HepG2 (cell line): ENCODE data around the gene ZNF341. TPM values are rescaled to one million over a fixed set of nuclear protein-coding genes. Genes with fewer than 3 reads are reported as not detected.

Experiments used
- ARNTL ChIP-seq: sonication (generic); formaldehyde crosslinking; IDR thresholded peaks from 2 replicates; pipeline ENCODE4 v1.4.0; 2020; ENCODE audit warnings: mild to moderate bottlenecking, missing genetic modification reagents
- BRD4 ChIP-seq: sonication (generic); formaldehyde crosslinking; IDR thresholded peaks from 2 replicates; pipeline ENCODE4 v1.4.0; 2020; ENCODE audit warnings: missing genetic modification reagents
- CBX1 ChIP-seq: IDR thresholded peaks from one replicate; pipeline ENCODE4 v1.6.1; 2016; ENCODE audit warnings: antibody characterized with exemption, low read depth
- FOSL1 ChIP-seq: sonication (generic); formaldehyde crosslinking; IDR thresholded peaks from 2 replicates; pipeline ENCODE4 v1.9.0; 2021; ENCODE audit warnings: missing genetic modification reagents, borderline replicate concordance
- GATA4 ChIP-seq: sonication (generic); IDR thresholded peaks from 2 replicates; pipeline ENCODE4 v1.6.1; 2016; ENCODE audit warnings: antibody characterized with exemption, low read depth, borderline replicate concordance
- KLF6 ChIP-seq: IDR thresholded peaks from 2 replicates; pipeline ENCODE4 v1.8.0; 2016; ENCODE audit warnings: missing biosample characterization, missing genetic modification reagents
- NPAS2 ChIP-seq: sonication (generic); formaldehyde crosslinking; IDR thresholded peaks from 2 replicates; pipeline ENCODE4 v1.8.0; 2022; ENCODE audit warnings: mild to moderate bottlenecking, missing genetic modification reagents, borderline replicate concordance
- RORA ChIP-seq: sonication (generic); formaldehyde crosslinking; IDR thresholded peaks from 2 replicates; pipeline ENCODE4 v1.5.0; 2020; ENCODE audit warnings: mild to moderate bottlenecking, missing genetic modification reagents, moderate library complexity
- SAFB2 ChIP-seq: sonication (generic); formaldehyde crosslinking; IDR thresholded peaks from 2 replicates; pipeline ENCODE4 v1.5.1; 2020; ENCODE audit warnings: missing genetic modification reagents, low read depth, mild to moderate bottlenecking, borderline replicate concordance
- SIN3B ChIP-seq: fragments of 150-350 bp; IDR thresholded peaks from 2 replicates; pipeline ENCODE4 v1.6.1; 2014; ENCODE audit warnings: low read length
- SP140L ChIP-seq: sonication (generic); formaldehyde crosslinking; IDR thresholded peaks from 2 replicates; pipeline ENCODE4 v1.4.0; 2020; ENCODE audit warnings: missing genetic modification reagents, borderline replicate concordance
- TMF1 ChIP-seq: sonication (generic); formaldehyde crosslinking; IDR thresholded peaks from 2 replicates; pipeline ENCODE4 v1.8.1; 2022; ENCODE audit warnings: low read depth, missing genetic modification reagents
- TRIM24 ChIP-seq: sonication (generic); formaldehyde crosslinking; IDR thresholded peaks from 2 replicates; pipeline ENCODE4 v1.8.0; 2022; ENCODE audit warnings: mild to moderate bottlenecking, missing genetic modification reagents
- ZBTB8A ChIP-seq: sonication (generic); formaldehyde crosslinking; IDR thresholded peaks from 2 replicates; pipeline ENCODE4 v1.4.0; 2020; ENCODE audit warnings: mild to moderate bottlenecking, low read depth, missing genetic modification reagents, borderline replicate concordance
- ZMYM4 ChIP-seq: sonication (generic); formaldehyde crosslinking; IDR thresholded peaks from 2 replicates; pipeline ENCODE4 v1.8.1; 2023; ENCODE audit warnings: mild to moderate bottlenecking, missing genetic modification reagents
- ZNF101 ChIP-seq: sonication (generic); formaldehyde crosslinking; IDR thresholded peaks from 2 replicates; pipeline ENCODE4 v1.4.0; 2020; ENCODE audit warnings: mild to moderate bottlenecking, low read depth, missing genetic modification reagents, borderline replicate concordance
- ZNF282 ChIP-seq: fragments of 450-650 bp; IDR thresholded peaks from 2 replicates; pipeline ENCODE4 v1.6.1; 2018; ENCODE audit not compliant: partially characterized antibody
- ZNF296 ChIP-seq: sonication (generic); formaldehyde crosslinking; conservative IDR thresholded peaks from 2 replicates; pipeline ENCODE4 v1.5.0; 2020; ENCODE audit warnings: mild to moderate bottlenecking, missing genetic modification reagents
- ZNF530 ChIP-seq: sonication (generic); formaldehyde crosslinking; IDR thresholded peaks from 2 replicates; pipeline ENCODE4 v1.5.0; 2020; ENCODE audit warnings: low read depth, mild to moderate bottlenecking, missing genetic modification reagents
- ZNF562 ChIP-seq: sonication (generic); formaldehyde crosslinking; IDR thresholded peaks from 2 replicates; pipeline ENCODE4 v1.8.0; 2022; ENCODE audit warnings: missing genetic modification reagents, borderline replicate concordance
- ZNF574 ChIP-seq: sonication (generic); formaldehyde crosslinking; IDR thresholded peaks from 2 replicates; pipeline ENCODE4 v1.4.0; 2020; ENCODE audit warnings: missing genetic modification reagents
- ZNF772 ChIP-seq: sonication (generic); formaldehyde crosslinking; IDR thresholded peaks from 2 replicates; pipeline ENCODE4 v1.5.0; 2020; ENCODE audit warnings: mild to moderate bottlenecking, missing genetic modification reagents
- polyA plus RNA-seq, 8 experiments: library from polyadenylated mRNA; depleted of rRNA in 3 of 8; stranded (reverse) in 7 of 8; unstranded in 1 of 8; fragments of >200 nt; fragmentation: Illumina TruSeq in 4 of 8; extraction: Trizol in 4 of 8; gene quantifications; 2 replicates each; pipeline versions ENCODE4 v1.2.1 to v1.2.3, GENCODE V29; 2011 to 2016; ENCODE audit warnings: low read depth in 4 of 8, missing spikeins in 1 of 8, mixed read lengths in 1 of 8; ENCODE audit not compliant: insufficient read depth in 1 of 8
- total RNA-seq, 5 experiments: library from RNA; depleted of rRNA; stranded (reverse); fragments of >200 nt; fragmentation: Illumina TruSeq; extraction: Trizol; gene quantifications; 2 replicates each; pipeline ENCODE4 v1.2.3, GENCODE V29; 2016; ENCODE audit warnings: low read depth in 1 of 5
- TF ChIP-seq, protein P1 (sequence below): sonication (generic); formaldehyde crosslinking; IDR thresholded peaks from 2 replicates; pipeline ENCODE4 v1.8.0; 2022; ENCODE audit warnings: missing genetic modification reagents, mild to moderate bottlenecking, moderate library complexity, borderline replicate concordance
- TF ChIP-seq, protein P2 (sequence below): sonication (generic); formaldehyde crosslinking; IDR thresholded peaks from 2 replicates; pipeline ENCODE4 v1.8.1; 2023; ENCODE audit warnings: missing genetic modification reagents, mild to moderate bottlenecking, borderline replicate concordance
- TF ChIP-seq, protein P3 (sequence below): IDR thresholded peaks from 2 replicates; pipeline ENCODE4 v1.6.1; 2016

The ZNF341 gene
- total and polyA plus RNA-seq, 2 of the 13 experiments (the other 11 are each of a cell fraction or from before 2014, with no cell fraction given): 1.1 to 2.2 TPM

DNA sequence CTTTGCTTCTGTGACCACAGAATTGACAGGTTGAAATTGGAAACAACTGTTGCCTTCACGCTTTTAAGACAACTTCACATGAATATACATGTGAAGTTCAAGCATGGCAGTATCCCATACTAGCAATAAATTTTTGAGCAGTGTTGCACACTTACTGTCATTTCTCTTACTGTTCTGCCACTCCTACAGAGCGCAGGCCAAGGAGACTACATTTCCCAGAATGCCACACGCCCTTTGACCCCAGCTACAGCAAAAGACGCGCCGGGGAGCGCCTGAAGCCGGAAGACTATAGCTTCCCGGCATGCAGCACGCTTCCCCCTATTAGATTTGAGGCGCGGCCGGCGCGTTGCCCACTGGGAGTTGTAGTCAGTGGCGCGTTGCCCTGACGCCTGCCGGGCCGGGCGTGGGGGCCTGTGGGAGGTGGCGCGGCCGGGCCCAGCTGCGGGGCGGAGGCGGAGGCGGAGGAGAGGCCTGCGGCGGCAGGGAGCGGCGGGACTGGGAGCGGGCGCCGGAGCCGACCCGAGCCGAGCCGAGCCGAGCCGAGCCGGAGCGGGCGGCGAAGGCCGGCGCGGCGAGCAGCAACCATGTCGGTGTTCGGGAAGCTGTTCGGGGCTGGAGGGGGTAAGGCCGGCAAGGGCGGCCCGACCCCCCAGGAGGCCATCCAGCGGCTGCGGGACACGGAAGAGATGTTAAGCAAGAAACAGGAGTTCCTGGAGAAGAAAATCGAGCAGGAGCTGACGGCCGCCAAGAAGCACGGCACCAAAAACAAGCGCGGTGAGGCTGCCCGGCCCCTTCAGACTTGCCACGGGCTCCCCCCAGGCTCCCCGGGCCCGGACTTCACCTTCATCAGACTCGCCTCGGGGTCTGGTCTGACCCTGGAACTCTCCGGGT, 79.3 kb downstream of the ZNF341 start, which contains the start of gene CHMP4B (continued):
- TF ChIP-seq, protein P1, sequence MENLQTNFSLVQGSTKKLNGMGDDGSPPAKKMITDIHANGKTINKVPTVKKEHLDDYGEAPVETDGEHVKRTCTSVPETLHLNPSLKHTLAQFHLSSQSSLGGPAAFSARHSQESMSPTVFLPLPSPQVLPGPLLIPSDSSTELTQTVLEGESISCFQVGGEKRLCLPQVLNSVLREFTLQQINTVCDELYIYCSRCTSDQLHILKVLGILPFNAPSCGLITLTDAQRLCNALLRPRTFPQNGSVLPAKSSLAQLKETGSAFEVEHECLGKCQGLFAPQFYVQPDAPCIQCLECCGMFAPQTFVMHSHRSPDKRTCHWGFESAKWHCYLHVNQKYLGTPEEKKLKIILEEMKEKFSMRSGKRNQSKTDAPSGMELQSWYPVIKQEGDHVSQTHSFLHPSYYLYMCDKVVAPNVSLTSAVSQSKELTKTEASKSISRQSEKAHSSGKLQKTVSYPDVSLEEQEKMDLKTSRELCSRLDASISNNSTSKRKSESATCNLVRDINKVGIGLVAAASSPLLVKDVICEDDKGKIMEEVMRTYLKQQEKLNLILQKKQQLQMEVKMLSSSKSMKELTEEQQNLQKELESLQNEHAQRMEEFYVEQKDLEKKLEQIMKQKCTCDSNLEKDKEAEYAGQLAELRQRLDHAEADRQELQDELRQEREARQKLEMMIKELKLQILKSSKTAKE (CRISPR knock-in tag): no peak
- no peak for TF ChIP-seq ZNF562
- TF ChIP-seq, protein P2, sequence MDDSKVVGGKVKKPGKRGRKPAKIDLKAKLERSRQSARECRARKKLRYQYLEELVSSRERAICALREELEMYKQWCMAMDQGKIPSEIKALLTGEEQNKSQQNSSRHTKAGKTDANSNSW (CRISPR knock-in tag): peak; percentile 15; the same call in 1 of the 2 replicates
- TF ChIP-seq ARNTL (CRISPR knock-in tag): peak; percentile 92
- peak; percentile 78; the same call in 1 of the 2 replicates for TF ChIP-seq SIN3B
- no peak for TF ChIP-seq ZNF101 (CRISPR knock-in tag)
- TF ChIP-seq, protein P3, sequence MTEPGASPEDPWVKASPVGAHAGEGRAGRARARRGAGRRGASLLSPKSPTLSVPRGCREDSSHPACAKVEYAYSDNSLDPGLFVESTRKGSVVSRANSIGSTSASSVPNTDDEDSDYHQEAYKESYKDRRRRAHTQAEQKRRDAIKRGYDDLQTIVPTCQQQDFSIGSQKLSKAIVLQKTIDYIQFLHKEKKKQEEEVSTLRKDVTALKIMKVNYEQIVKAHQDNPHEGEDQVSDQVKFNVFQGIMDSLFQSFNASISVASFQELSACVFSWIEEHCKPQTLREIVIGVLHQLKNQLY (CRISPR knock-in tag): peak; percentile 80
- peak; percentile 97 for TF ChIP-seq ZNF574 (CRISPR knock-in tag)
- no peak for TF ChIP-seq TRIM24 (CRISPR knock-in tag)
- no peak for TF ChIP-seq NPAS2
- TF ChIP-seq GATA4: no peak; the same call in 1 of the 2 replicates
- TF ChIP-seq ZBTB8A: no peak
- no peak for TF ChIP-seq TMF1 (CRISPR knock-in tag)
- peak; percentile 90 for TF ChIP-seq SAFB2 (CRISPR knock-in tag)
- no peak for TF ChIP-seq RORA (CRISPR knock-in tag)
- no peak for TF ChIP-seq CBX1
- no peak for TF ChIP-seq ZNF282
- TF ChIP-seq FOSL1 (CRISPR knock-in tag): peak; percentile 40; the same call in 1 of the 2 replicates
- TF ChIP-seq SP140L (CRISPR knock-in tag): 0 out of 2 replicates have a peak, but pooled peaks have one; percentile 76
- no peak; the same call in none of the 2 replicates for TF ChIP-seq ZNF772 (CRISPR knock-in tag)
- peak; percentile 79 for TF ChIP-seq KLF6 (CRISPR knock-in tag)
- TF ChIP-seq BRD4 (CRISPR knock-in tag): no peak; the same call in 1 of the 2 replicates
- peak; percentile 84 for TF ChIP-seq ZMYM4 (CRISPR knock-in tag)
- no peak; the same call in 1 of the 2 replicates for TF ChIP-seq ZNF296 (CRISPR knock-in tag)
- no peak for TF ChIP-seq ZNF530 (CRISPR knock-in tag)
